Measurements from ENCODE around the gene TRHDE.

GRCh38 chr12:72241552-72241951 lies 30.6 kb upstream of the TRHDE start:
- TF ChIP-seq POLR2AphosphoS5 (IDR thresholded peaks at IDR 0.05; ENCODE audit: low read depth) (no peak), CTCF (IDR thresholded peaks at IDR 0.05; ENCODE audit: insufficient read depth, low read length) (no peak)

All from HL-60 (cell line).